ENCODE measurements around the gene GRP. TPM values are rescaled to one million over a fixed set of nuclear protein-coding genes. Genes with fewer than 3 reads are reported as not detected.

The GRP gene
- total and polyA plus RNA-seq, 4 donors = 3.4 to 40.8 (median 6.8) TPM

DNA sequence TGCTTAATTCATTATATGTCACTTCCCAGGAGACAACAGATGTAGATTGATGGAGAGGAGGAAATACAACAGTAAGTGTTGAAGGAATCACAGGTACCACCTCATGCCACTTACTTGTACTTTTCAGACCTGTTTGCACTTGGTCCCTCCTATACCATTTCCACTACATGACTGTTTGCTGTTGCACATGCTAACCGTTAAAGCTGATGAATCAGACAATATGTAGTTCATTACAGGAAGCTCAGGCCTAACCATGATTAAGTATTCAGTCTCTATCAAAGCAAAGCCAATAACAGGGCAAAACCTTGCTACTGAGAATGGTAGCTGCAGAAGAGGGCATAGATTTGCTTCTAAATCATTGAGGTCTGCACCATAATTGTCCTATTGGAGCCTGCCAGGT is 30.2 kb upstream of the GRP start:
- Histone ChIP-seq H3K4me1 (ENCODE audit: control insufficient read depth in 5 of 5, insufficient read depth in 5 of 5, low read length in 5 of 5) (no peaks in the 10 kb centered on the region), H3K27me3 (ENCODE audit: control insufficient read depth in 3 of 3, insufficient read depth in 3 of 3, low read length in 2 of 3) (peaks cover 0 to 2% (median 2%) of the 10 kb centered on the region in 3 donors), H3K36me3 (ENCODE audit: control insufficient read depth in 4 of 4, insufficient read depth in 4 of 4, low read length in 4 of 4) (no peaks in the 10 kb centered on the region), H3K4me3 (no peak overlapping the region), H3K9ac (ENCODE audit: insufficient read depth in 1 of 2, low read length in 2 of 2) (no peak overlapping the region), H3K27ac (ENCODE audit: low read depth in 1 of 2, low read length in 1 of 2) (no peak overlapping the region), H3K9me3 (ENCODE audit: control insufficient read depth in 4 of 4, insufficient read depth in 3 of 4, low read length in 3 of 4) (peaks cover 0 to 2% (median 0%) of the 10 kb centered on the region in 4 donors)
- ATAC-seq (ENCODE audit: insufficient read depth, low FRiP score) (no peak), DNase-seq (no peak)
- 67 to 76% methylated on average over 1 of the region's 1 CpG for WGBS, 2 donors
- TF ChIP-seq, protein P1, sequence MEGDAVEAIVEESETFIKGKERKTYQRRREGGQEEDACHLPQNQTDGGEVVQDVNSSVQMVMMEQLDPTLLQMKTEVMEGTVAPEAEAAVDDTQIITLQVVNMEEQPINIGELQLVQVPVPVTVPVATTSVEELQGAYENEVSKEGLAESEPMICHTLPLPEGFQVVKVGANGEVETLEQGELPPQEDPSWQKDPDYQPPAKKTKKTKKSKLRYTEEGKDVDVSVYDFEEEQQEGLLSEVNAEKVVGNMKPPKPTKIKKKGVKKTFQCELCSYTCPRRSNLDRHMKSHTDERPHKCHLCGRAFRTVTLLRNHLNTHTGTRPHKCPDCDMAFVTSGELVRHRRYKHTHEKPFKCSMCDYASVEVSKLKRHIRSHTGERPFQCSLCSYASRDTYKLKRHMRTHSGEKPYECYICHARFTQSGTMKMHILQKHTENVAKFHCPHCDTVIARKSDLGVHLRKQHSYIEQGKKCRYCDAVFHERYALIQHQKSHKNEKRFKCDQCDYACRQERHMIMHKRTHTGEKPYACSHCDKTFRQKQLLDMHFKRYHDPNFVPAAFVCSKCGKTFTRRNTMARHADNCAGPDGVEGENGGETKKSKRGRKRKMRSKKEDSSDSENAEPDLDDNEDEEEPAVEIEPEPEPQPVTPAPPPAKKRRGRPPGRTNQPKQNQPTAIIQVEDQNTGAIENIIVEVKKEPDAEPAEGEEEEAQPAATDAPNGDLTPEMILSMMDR (IDR thresholded peaks at IDR 0.05; ENCODE audit: control extremely low read depth, extremely low read depth) = no peak

DNA sequence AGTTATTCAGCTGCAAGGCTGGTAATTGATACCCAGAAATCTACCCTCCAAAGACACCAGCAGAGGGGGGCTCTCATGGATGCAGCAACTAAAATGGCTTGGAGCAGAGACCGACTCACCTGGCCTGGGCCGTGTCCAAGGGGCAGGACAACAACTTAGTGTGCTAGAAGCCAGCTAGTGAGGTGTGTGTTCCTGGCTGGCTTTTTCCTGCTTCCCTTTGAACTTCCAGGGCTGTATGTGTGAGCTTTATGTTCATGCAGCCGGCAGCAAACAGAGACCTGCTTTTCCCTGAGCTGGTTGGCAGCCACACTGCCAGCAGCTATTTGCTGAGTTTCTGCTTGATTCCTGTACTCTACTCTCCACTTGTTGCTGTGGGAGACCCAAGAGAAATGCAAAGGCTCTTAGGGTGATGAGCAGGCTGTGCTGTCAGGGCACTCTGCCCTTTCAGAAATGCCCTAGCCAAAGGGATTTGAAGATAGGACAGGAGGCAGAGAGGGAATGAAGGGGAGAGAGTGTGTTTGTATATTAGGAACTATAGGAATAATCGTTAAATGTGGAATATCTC is 23.7 kb upstream of the GRP start:
- H3K9ac ChIP-seq (ENCODE audit: insufficient read depth in 1 of 2, low read length in 2 of 2) = no peak overlapping the region
- no peaks in the 10 kb centered on the region for H3K4me1 ChIP-seq (ENCODE audit: control insufficient read depth in 5 of 5, insufficient read depth in 5 of 5, low read length in 5 of 5)
- H3K27me3 ChIP-seq (ENCODE audit: control insufficient read depth in 3 of 3, insufficient read depth in 3 of 3, low read length in 2 of 3) = peaks cover 0 to 2% (median 0%) of the 10 kb centered on the region in 3 donors
- ATAC-seq (ENCODE audit: insufficient read depth, low FRiP score) = no peak
- H3K9me3 ChIP-seq (ENCODE audit: control insufficient read depth in 4 of 4, insufficient read depth in 3 of 4, low read length in 3 of 4) = no peaks in the 10 kb centered on the region
- DNase-seq = no peak
- TF ChIP-seq, protein P1 (IDR thresholded peaks at IDR 0.05; ENCODE audit: control extremely low read depth, extremely low read depth) = no peak
- WGBS, 2 donors = 70 to 74% methylated on average over 4 of the region's 4 CpGs
- H3K27ac ChIP-seq (ENCODE audit: low read depth in 1 of 2, low read length in 1 of 2) = no peak overlapping the region
- no peak overlapping the region for H3K4me3 ChIP-seq
- no peaks in the 10 kb centered on the region for H3K36me3 ChIP-seq (ENCODE audit: control insufficient read depth in 4 of 4, insufficient read depth in 4 of 4, low read length in 4 of 4)

DNA sequence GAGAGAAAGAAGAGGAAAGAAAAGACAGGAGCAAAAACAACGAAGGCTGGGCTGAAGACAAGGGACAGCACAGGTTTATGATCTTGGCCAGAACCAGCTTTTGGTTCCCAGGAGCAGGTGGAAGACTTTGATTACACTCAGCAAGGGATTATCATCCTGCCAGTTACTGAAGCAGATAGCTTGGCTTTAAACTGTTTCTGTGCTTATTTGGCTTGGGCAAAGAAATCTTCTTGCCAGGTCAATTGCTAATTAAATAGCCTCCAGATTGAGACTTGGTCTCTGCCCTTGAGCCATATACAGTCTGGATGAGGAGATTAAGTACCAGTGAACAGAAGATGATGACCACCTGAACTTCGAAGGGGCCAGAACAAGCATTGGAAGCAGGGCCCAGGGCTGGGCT is 22.3 kb upstream of the GRP start:
- ATAC-seq (ENCODE audit: insufficient read depth, low FRiP score) (no peak), DNase-seq (no peak)
- H3K9me3 ChIP-seq (ENCODE audit: control insufficient read depth in 4 of 4, insufficient read depth in 3 of 4, low read length in 3 of 4) = no peaks in the 10 kb centered on the region
- H3K4me3 ChIP-seq = no peak overlapping the region
- H3K9ac ChIP-seq (ENCODE audit: insufficient read depth in 1 of 2, low read length in 2 of 2) = no peak overlapping the region
- TF ChIP-seq, protein P1 (IDR thresholded peaks at IDR 0.05; ENCODE audit: control extremely low read depth, extremely low read depth) = no peak
- WGBS, 2 donors = 68 to 83% methylated on average over 2 of the region's 2 CpGs
- H3K36me3 ChIP-seq (ENCODE audit: control insufficient read depth in 4 of 4, insufficient read depth in 4 of 4, low read length in 4 of 4) = no peaks in the 10 kb centered on the region
- peaks cover 0 to 2% (median 0%) of the 10 kb centered on the region in 3 donors for H3K27me3 ChIP-seq (ENCODE audit: control insufficient read depth in 3 of 3, insufficient read depth in 3 of 3, low read length in 2 of 3)
- H3K27ac ChIP-seq (ENCODE audit: low read depth in 1 of 2, low read length in 1 of 2) = no peak overlapping the region
- H3K4me1 ChIP-seq (ENCODE audit: control insufficient read depth in 5 of 5, insufficient read depth in 5 of 5, low read length in 5 of 5) = no peaks in the 10 kb centered on the region

DNA sequence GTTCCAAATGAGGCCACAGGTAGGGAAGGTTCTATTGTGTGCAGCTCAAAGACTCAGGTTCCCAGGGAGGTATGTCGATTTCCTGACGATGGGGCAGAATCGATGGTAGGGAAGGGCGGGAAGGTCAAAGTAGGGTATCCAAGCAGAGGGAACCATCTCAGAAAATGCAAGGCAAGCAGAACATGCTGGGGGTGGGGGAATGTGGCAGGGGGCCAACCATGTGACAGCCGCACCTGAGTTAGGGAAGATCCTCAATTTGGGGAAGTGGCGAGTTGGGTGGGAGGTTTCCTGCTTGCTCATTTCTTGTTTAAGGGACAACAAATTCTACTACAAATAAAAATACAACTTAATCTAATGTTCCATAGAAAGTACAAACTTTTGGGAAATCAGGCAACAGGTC is 21.7 kb upstream of the GRP start:
- Histone ChIP-seq H3K27me3 (ENCODE audit: control insufficient read depth in 3 of 3, insufficient read depth in 3 of 3, low read length in 2 of 3) (peaks cover 0 to 2% (median 0%) of the 10 kb centered on the region in 3 donors), H3K27ac (ENCODE audit: low read depth in 1 of 2, low read length in 1 of 2) (no peak overlapping the region), H3K9ac (ENCODE audit: insufficient read depth in 1 of 2, low read length in 2 of 2) (no peak overlapping the region), H3K4me1 (ENCODE audit: control insufficient read depth in 5 of 5, insufficient read depth in 5 of 5, low read length in 5 of 5) (no peaks in the 10 kb centered on the region), H3K4me3 (no peak overlapping the region), H3K36me3 (ENCODE audit: control insufficient read depth in 4 of 4, insufficient read depth in 4 of 4, low read length in 4 of 4) (no peaks in the 10 kb centered on the region), H3K9me3 (ENCODE audit: control insufficient read depth in 4 of 4, insufficient read depth in 3 of 4, low read length in 3 of 4) (no peaks in the 10 kb centered on the region)
- no peak for ATAC-seq (ENCODE audit: insufficient read depth, low FRiP score)
- DNase-seq = no peak
- TF ChIP-seq, protein P1 (IDR thresholded peaks at IDR 0.05; ENCODE audit: control extremely low read depth, extremely low read depth) = no peak
- WGBS, 2 donors = 79 to 85% methylated on average over 6 of the region's 6 CpGs
